ENCODE data around the gene LANCL3. TPM values are rescaled to one million over a fixed set of nuclear protein-coding genes. Genes with fewer than 3 reads are reported as not detected.

LANCL3 gene
- total and polyA plus RNA-seq, 11 donors: 0.08 to 2.2 (median 0.24) TPM

- ATAC-seq (no peak), DNase-seq (no peak)
- WGBS, 4 donors: 79 to 100% (median 88%) methylated on average over 1 of the region's 1 CpG
- TF ChIP-seq CTCF (IDR thresholded peaks at IDR 0.05): no peak
- no peak for TF ChIP-seq POLR2A (IDR thresholded peaks at IDR 0.05)
- Histone ChIP-seq H3K4me3 (no peak overlapping the region), H3K27me3 (peaks cover 0 to 3% (median 0%) of the 10 kb centered on the region in 9 donors), H3K36me3 (no peaks in the 10 kb centered on the region), H3K27ac (no peak overlapping the region), H3K9me3 (no peaks in the 10 kb centered on the region), H3K4me1 (no peaks in the 10 kb centered on the region)
- intact Hi-C loops (cut with DNase I): no loop called here
Observed at GRCh38 chrX:37678574-37678973, 107.1 kb downstream of the LANCL3 start.

- peak overlapping the region in 1 of 12 donors; percentile 15 for H3K27ac ChIP-seq
- H3K27me3 ChIP-seq: no peaks in the 10 kb centered on the region
- no peaks in the 10 kb centered on the region for H3K36me3 ChIP-seq
- WGBS, 4 donors: 44 to 97% (median 76%) methylated on average over 1 of the region's 1 CpG
- intact Hi-C loops (cut with DNase I): no loop called here
- ATAC-seq: no peak
- no peak for DNase-seq
- H3K4me3 ChIP-seq: no peak overlapping the region
- no peaks in the 10 kb centered on the region for H3K4me1 ChIP-seq
- no peaks in the 10 kb centered on the region for H3K9me3 ChIP-seq
- TF ChIP-seq POLR2A (IDR thresholded peaks at IDR 0.05) (no peak), CTCF (IDR thresholded peaks at IDR 0.05) (no peak)
Observed at GRCh38 chrX:37679230-37679629, 107.8 kb downstream of the LANCL3 start.

- Histone ChIP-seq H3K27me3 (no peaks in the 10 kb centered on the region), H3K27ac (peak overlapping the region in 1 of 12 donors; percentile 15), H3K4me3 (no peak overlapping the region), H3K4me1 (no peaks in the 10 kb centered on the region), H3K36me3 (no peaks in the 10 kb centered on the region), H3K9me3 (no peaks in the 10 kb centered on the region)
- DNase-seq: no peak
- no peak for ATAC-seq
- 38 to 51% (median 47%) methylated on average over 1 of the region's 1 CpG for WGBS, 4 donors
- TF ChIP-seq CTCF (IDR thresholded peaks at IDR 0.05) (no peak), POLR2A (IDR thresholded peaks at IDR 0.05) (no peak)
- intact Hi-C loops (cut with DNase I): loop anchor here in 2 of 10 donors (10.0 kb wide), 2 partner anchors 75 to 105 kb away; partner anchors contain the start of gene LANCL3 (in 1 of the 2)
Observed at GRCh38 chrX:37679888-37680287, 108.4 kb downstream of the LANCL3 start.

- ATAC-seq (peak; percentile 85 to 91 (median 86)), DNase-seq (peak in 1 of 5 donors; percentile 15)
- H3K4me3 ChIP-seq: no peak overlapping the region
- H3K9me3 ChIP-seq: no peaks in the 10 kb centered on the region
- no peaks in the 10 kb centered on the region for H3K36me3 ChIP-seq
- H3K27me3 ChIP-seq: peaks cover 0 to 11% (median 0%) of the 10 kb centered on the region in 9 donors
- peaks cover 0 to 3% (median 0%) of the 10 kb centered on the region in 12 donors for H3K4me1 ChIP-seq
- peak overlapping the region; percentile 51 to 89 (median 75) for H3K27ac ChIP-seq
- TF ChIP-seq POLR2A (IDR thresholded peaks at IDR 0.05) (no peak), CTCF (IDR thresholded peaks at IDR 0.05) (no peak)
- intact Hi-C loops (cut with DNase I): loop anchor here in 2 of 10 donors (10.0 kb wide), 2 partner anchors 80 to 110 kb away; partner anchors contain the start of gene LANCL3 (in 1 of the 2)
Observed at GRCh38 chrX:37684426-37684825, 113.0 kb downstream of the LANCL3 start.

Measured in heart left ventricle (tissue), 16 donors.